Psoas muscle (tissue), 8 donors: ENCODE results near the gene CD8B. TPM values are rescaled to one million over a fixed set of nuclear protein-coding genes. Genes with fewer than 3 reads are reported as not detected.
A peak's percentile ranks its signal among the peaks of the same experiment; 100 is the strongest.

ENCODE experiments used
- ATAC-seq, 4 donors: fragments of 200-7000 bp; cut with Tn5 transposase; one replicate each; pipeline ENCODE4 v1.9.1; 2020; ENCODE audit warnings: moderate library complexity in 3 of 4, mild to moderate bottlenecking in 2 of 4
- DNase-seq, 2 donors: peaks; one replicate each; pipeline ENCODE4 v3.0.0-alpha.2; 2020
- H3K27ac ChIP-seq: fragments of 200-600 bp; one replicate; pipeline ENCODE4 v1.8.0; 2022
- H3K27me3 ChIP-seq, 3 donors: fragments of 200-600 bp in 1 of 3; one replicate each; pipeline versions ENCODE4 v1.6.1 to v1.8.0; 2013 to 2022; ENCODE audit warnings: low read length in 2 of 3, mild to moderate bottlenecking in 2 of 3, moderate library complexity in 1 of 3; ENCODE audit not compliant: insufficient read depth in 3 of 3
- H3K36me3 ChIP-seq, 2 donors: fragments of 200-600 bp in 1 of 2; one replicate each; pipeline versions ENCODE4 v1.6.1 to v1.8.0; 2013 to 2022; ENCODE audit warnings: low read depth in 1 of 2, mild to moderate bottlenecking in 1 of 2, moderate library complexity in 1 of 2; ENCODE audit not compliant: insufficient read depth in 1 of 2
- H3K4me1 ChIP-seq: fragments of 200-600 bp; one replicate; pipeline ENCODE4 v1.8.0; 2022
- H3K4me3 ChIP-seq: fragments of 200-600 bp; one replicate; pipeline ENCODE4 v1.8.0; 2022; ENCODE audit warnings: mild to moderate bottlenecking
- H3K9me3 ChIP-seq: fragments of 200-600 bp; one replicate; pipeline ENCODE4 v1.8.0; 2022
- CTCF ChIP-seq: fragments of 200-600 bp; IDR thresholded peaks from one replicate; pipeline ENCODE4 v1.8.0; 2022; ENCODE audit warnings: antibody characterized with exemption
- WGBS, 3 donors: extraction: QIAGEN DNeasy Blood & Tissue Kit; methylation state at CpG; one replicate each; pipeline versions ENCODE4 v1.1.6 to v1.1.7; 2013; 5-methylcytosine and 5-hydroxymethylcytosine counted together
- intact Hi-C, 2 donors: fragments of 100-400 bp; cut with DNase I; formaldehyde crosslinking; loops; one replicate each; pipeline versions ENCODE4 v1.11.0 to v1.14.2; 2022
- polyA plus RNA-seq, 3 donors: library from polyadenylated mRNA; stranded (reverse); fragments of 200-250 nt; gene quantifications; one replicate each; pipeline ENCODE4 v1.2.3, GENCODE V29; 2013
- total RNA-seq, 4 donors: library from RNA; stranded (reverse); fragmentation: NEBNext Ultra II Directional in 2 of 4; extraction: Animal tissue kit (Norgen Biotek cat#: 25700) in 2 of 4; gene quantifications; one replicate each; pipeline versions ENCODE4 v1.2.1 to v1.2.4, GENCODE V29; 2021 to 2023
- donor health status: healthy with polysubstance abuse.
- donor health status: DM: no; HTN: no; CAD: no; lungs with moderate emphysema.
- donor health status: Bipolar disorder and iron deficiency.
- donor health status: healthy.
- donor health status: DM: yes; HTN: yes; CAD: no.
- donor health status: DM: no; HTN: no; CAD: no.
- donor health status: DM: no; HTN: no; CAD: no.
- donor health status: DM: yes; HTN: yes; CAD: no.

CD8B gene
- total and polyA plus RNA-seq, 7 donors = 0.12 to 0.43 (median 0.13) TPM; not detected in 4

- peaks cover 0 to 67% (median 27%) of the 10 kb centered on the region in 3 donors for H3K27me3 ChIP-seq
- no peaks in the 10 kb centered on the region for H3K36me3 ChIP-seq
- H3K4me1 ChIP-seq = peaks cover 14% of the 10 kb centered on the region
- DNase-seq (no peak), ATAC-seq (no peak)
- H3K27ac ChIP-seq = no peak overlapping the region
- H3K9me3 ChIP-seq = no peaks in the 10 kb centered on the region
- WGBS, 3 donors = 57 to 68% (median 63%) methylated on average over 7 of the region's 7 CpGs
- H3K4me3 ChIP-seq = no peak overlapping the region
- intact Hi-C loops = no loop called here
- no peak for TF ChIP-seq CTCF
These were observed 70.1 kb downstream of the CD8B start for GRCh38 chr2:86791573-86791972.

GRCh38 chr2:86790676-86791572 lies 70.8 kb downstream of the CD8B start, which contains the start of gene CD8A:
TSS of gene CD8A (minus strand) at chr2:86790913. CDS start at chr2:86790825, 88 bp downstream.
- H3K27me3 ChIP-seq = peaks cover 0 to 66% (median 27%) of the 10 kb centered on the region in 3 donors
- DNase-seq = no peak
- 6 to 9% (median 7%) methylated on average over 45 to 57 of the region's 57 CpGs for WGBS, 3 donors
- ATAC-seq = peak in 2 of 4 donors; percentile 19 to 43
- no peaks in the 10 kb centered on the region for H3K9me3 ChIP-seq
- peak within 1 kb of the TSS; percentile 40 for H3K4me3 ChIP-seq
- H3K27ac ChIP-seq = no peak within 1 kb of the TSS
- H3K36me3 ChIP-seq = no peaks in the 10 kb centered on the region
- no peak for TF ChIP-seq CTCF
- intact Hi-C loops = no loop called here
- H3K4me1 ChIP-seq = peaks cover 14% of the 10 kb centered on the region

- WGBS, 3 donors = 3 to 6% (median 5%) methylated on average over 24 to 40 of the region's 40 CpGs
- no peaks in the 10 kb centered on the region for H3K9me3 ChIP-seq
- intact Hi-C loops = no loop called here
- peak overlapping the region; percentile 40 for H3K4me3 ChIP-seq
- no peak for TF ChIP-seq CTCF
- no peak overlapping the region for H3K27ac ChIP-seq
- H3K4me1 ChIP-seq = peaks cover 14% of the 10 kb centered on the region
- no peaks in the 10 kb centered on the region for H3K36me3 ChIP-seq
- ATAC-seq (peak in 1 of 4 donors; percentile 38), DNase-seq (no peak)
- peaks cover 0 to 65% (median 28%) of the 10 kb centered on the region in 3 donors for H3K27me3 ChIP-seq
These were observed 71.5 kb downstream of the CD8B start for GRCh38 chr2:86790134-86790675.

- TF ChIP-seq CTCF = no peak
- ATAC-seq (peak in 1 of 4 donors; percentile 24), DNase-seq (no peak)
- 3 to 6% (median 5%) methylated on average over 36 to 40 of the region's 40 CpGs for WGBS, 3 donors
- peaks cover 0 to 63% (median 27%) of the 10 kb centered on the region in 3 donors for H3K27me3 ChIP-seq
- no peak overlapping the region for H3K27ac ChIP-seq
- peak overlapping the region; percentile 40 for H3K4me3 ChIP-seq
- intact Hi-C loops = no loop called here
- H3K36me3 ChIP-seq = no peaks in the 10 kb centered on the region
- peaks cover 14% of the 10 kb centered on the region for H3K4me1 ChIP-seq
- H3K9me3 ChIP-seq = no peaks in the 10 kb centered on the region
These were observed 72.0 kb downstream of the CD8B start for GRCh38 chr2:86789687-86790133.
